Measurements from ENCODE around the gene CXCL1. TPM values are rescaled to one million over a fixed set of nuclear protein-coding genes. Genes with fewer than 3 reads are reported as not detected.

Gene CXCL1
- total RNA-seq, 4 donors from 2014 or later, result 1.8 to 9.1 (median 3.4) TPM; not detected in 1

GRCh38 chr4:73839715-73840114 is 29.5 kb upstream of the CXCL1 start:
- 75% methylated on average over 3 of the region's 3 CpGs for WGBS
- no peak for DNase-seq (ENCODE audit: extremely low spot score)
- Histone ChIP-seq H3K4me3 (no peak overlapping the region), H3K36me3 (no peaks in the 10 kb centered on the region), H3K9me3 (no peaks in the 10 kb centered on the region), H3K27me3 (peaks cover 0 to 35% (median 5%) of the 10 kb centered on the region in 4 donors), H3K27ac (replicated peaks in 1 of 4) (no peak overlapping the region), H3K4me1 (peaks cover 0 to 10% (median 8%) of the 10 kb centered on the region in 4 donors)
- intact Hi-C loops (cut with DNase I), result no loop called here
- TF ChIP-seq EP300 (IDR thresholded peaks at IDR 0.05) (no peak), POLR2A (IDR thresholded peaks at IDR 0.05; ENCODE audit: low read depth) (no peak), POLR2AphosphoS5 (IDR thresholded peaks at IDR 0.05) (no peak)
- TF ChIP-seq, protein P1, sequence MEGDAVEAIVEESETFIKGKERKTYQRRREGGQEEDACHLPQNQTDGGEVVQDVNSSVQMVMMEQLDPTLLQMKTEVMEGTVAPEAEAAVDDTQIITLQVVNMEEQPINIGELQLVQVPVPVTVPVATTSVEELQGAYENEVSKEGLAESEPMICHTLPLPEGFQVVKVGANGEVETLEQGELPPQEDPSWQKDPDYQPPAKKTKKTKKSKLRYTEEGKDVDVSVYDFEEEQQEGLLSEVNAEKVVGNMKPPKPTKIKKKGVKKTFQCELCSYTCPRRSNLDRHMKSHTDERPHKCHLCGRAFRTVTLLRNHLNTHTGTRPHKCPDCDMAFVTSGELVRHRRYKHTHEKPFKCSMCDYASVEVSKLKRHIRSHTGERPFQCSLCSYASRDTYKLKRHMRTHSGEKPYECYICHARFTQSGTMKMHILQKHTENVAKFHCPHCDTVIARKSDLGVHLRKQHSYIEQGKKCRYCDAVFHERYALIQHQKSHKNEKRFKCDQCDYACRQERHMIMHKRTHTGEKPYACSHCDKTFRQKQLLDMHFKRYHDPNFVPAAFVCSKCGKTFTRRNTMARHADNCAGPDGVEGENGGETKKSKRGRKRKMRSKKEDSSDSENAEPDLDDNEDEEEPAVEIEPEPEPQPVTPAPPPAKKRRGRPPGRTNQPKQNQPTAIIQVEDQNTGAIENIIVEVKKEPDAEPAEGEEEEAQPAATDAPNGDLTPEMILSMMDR (IDR thresholded peaks at IDR 0.05), result no peak

GRCh38 chr4:73841243-73841925 is 27.8 kb upstream of the CXCL1 start:
- WGBS, result 66% methylated on average over 4 of the region's 4 CpGs
- Histone ChIP-seq H3K9me3 (no peaks in the 10 kb centered on the region), H3K27me3 (peaks cover 0 to 30% (median 4%) of the 10 kb centered on the region in 4 donors), H3K27ac (replicated peaks in 1 of 4) (no peak overlapping the region), H3K36me3 (no peaks in the 10 kb centered on the region), H3K4me1 (peaks cover 0 to 7% (median 6%) of the 10 kb centered on the region in 4 donors), H3K4me3 (no peak overlapping the region)
- DNase-seq (ENCODE audit: extremely low spot score), result no peak
- intact Hi-C loops (cut with DNase I), result no loop called here
- TF ChIP-seq, protein P1 (IDR thresholded peaks at IDR 0.05), result no peak
- TF ChIP-seq EP300 (IDR thresholded peaks at IDR 0.05) (no peak), POLR2A (IDR thresholded peaks at IDR 0.05; ENCODE audit: low read depth) (no peak), POLR2AphosphoS5 (IDR thresholded peaks at IDR 0.05) (no peak)

GRCh38 chr4:73842696-73843095 is 26.5 kb upstream of the CXCL1 start:
- DNase-seq (ENCODE audit: extremely low spot score), result no peak
- Histone ChIP-seq H3K4me1 (no peaks in the 10 kb centered on the region), H3K36me3 (no peaks in the 10 kb centered on the region), H3K4me3 (no peak overlapping the region), H3K9me3 (no peaks in the 10 kb centered on the region), H3K27me3 (peaks cover 0 to 18% (median 0%) of the 10 kb centered on the region in 4 donors), H3K27ac (replicated peaks in 1 of 4) (no peak overlapping the region)
- no peak for TF ChIP-seq POLR2A (IDR thresholded peaks at IDR 0.05; ENCODE audit: low read depth)
- no peak for TF ChIP-seq EP300 (IDR thresholded peaks at IDR 0.05)
- no peak for TF ChIP-seq POLR2AphosphoS5 (IDR thresholded peaks at IDR 0.05)
- TF ChIP-seq, protein P1 (IDR thresholded peaks at IDR 0.05), result no peak
- intact Hi-C loops (cut with DNase I), result no loop called here

GRCh38 chr4:73843369-73843768 is 25.8 kb upstream of the CXCL1 start:
- Histone ChIP-seq H3K4me3 (no peak overlapping the region), H3K27ac (replicated peaks in 1 of 4) (no peak overlapping the region), H3K4me1 (no peaks in the 10 kb centered on the region), H3K27me3 (peaks cover 0 to 11% (median 0%) of the 10 kb centered on the region in 4 donors), H3K36me3 (no peaks in the 10 kb centered on the region), H3K9me3 (no peaks in the 10 kb centered on the region)
- intact Hi-C loops (cut with DNase I), result no loop called here
- no peak for DNase-seq (ENCODE audit: extremely low spot score)
- TF ChIP-seq POLR2A (IDR thresholded peaks at IDR 0.05; ENCODE audit: low read depth), result no peak
- no peak for TF ChIP-seq EP300 (IDR thresholded peaks at IDR 0.05)
- TF ChIP-seq, protein P1 (IDR thresholded peaks at IDR 0.05), result no peak
- TF ChIP-seq POLR2AphosphoS5 (IDR thresholded peaks at IDR 0.05), result no peak

GRCh38 chr4:73844345-73844744 is 24.8 kb upstream of the CXCL1 start:
- no peaks in the 10 kb centered on the region for H3K9me3 ChIP-seq
- peaks cover 0 to 3% (median 0%) of the 10 kb centered on the region in 4 donors for H3K27me3 ChIP-seq
- intact Hi-C loops (cut with DNase I), result no loop called here
- WGBS, result 68% methylated on average over 3 of the region's 3 CpGs
- no peak overlapping the region for H3K27ac ChIP-seq (replicated peaks in 1 of 4)
- TF ChIP-seq EP300 (IDR thresholded peaks at IDR 0.05), result no peak
- TF ChIP-seq, protein P1 (IDR thresholded peaks at IDR 0.05), result no peak
- TF ChIP-seq POLR2A (IDR thresholded peaks at IDR 0.05; ENCODE audit: low read depth), result no peak
- TF ChIP-seq POLR2AphosphoS5 (IDR thresholded peaks at IDR 0.05), result no peak
- no peaks in the 10 kb centered on the region for H3K36me3 ChIP-seq
- H3K4me3 ChIP-seq, result no peak overlapping the region
- DNase-seq (ENCODE audit: extremely low spot score), result no peak
- no peaks in the 10 kb centered on the region for H3K4me1 ChIP-seq

Data from esophagus muscularis mucosa (tissue), 4 donors.